Measurements from ENCODE around the gene STN1.

DNA sequence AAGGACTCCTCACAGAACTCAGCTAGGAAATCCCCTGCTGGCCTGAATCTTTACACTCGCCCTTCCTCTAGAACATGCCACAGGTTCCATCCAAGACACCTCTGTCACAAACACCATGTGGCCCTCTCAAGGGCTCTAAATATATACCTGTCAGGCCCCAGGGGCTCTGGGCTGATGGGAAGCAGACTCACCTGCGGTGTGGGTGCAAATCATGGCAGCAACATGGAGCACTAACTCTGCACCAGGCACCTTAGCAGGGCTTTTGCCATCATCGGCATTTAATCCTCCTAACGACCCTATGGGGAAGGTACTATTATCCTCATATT lies 80.0 kb downstream of the STN1 start:
- TF ChIP-seq, protein P1, sequence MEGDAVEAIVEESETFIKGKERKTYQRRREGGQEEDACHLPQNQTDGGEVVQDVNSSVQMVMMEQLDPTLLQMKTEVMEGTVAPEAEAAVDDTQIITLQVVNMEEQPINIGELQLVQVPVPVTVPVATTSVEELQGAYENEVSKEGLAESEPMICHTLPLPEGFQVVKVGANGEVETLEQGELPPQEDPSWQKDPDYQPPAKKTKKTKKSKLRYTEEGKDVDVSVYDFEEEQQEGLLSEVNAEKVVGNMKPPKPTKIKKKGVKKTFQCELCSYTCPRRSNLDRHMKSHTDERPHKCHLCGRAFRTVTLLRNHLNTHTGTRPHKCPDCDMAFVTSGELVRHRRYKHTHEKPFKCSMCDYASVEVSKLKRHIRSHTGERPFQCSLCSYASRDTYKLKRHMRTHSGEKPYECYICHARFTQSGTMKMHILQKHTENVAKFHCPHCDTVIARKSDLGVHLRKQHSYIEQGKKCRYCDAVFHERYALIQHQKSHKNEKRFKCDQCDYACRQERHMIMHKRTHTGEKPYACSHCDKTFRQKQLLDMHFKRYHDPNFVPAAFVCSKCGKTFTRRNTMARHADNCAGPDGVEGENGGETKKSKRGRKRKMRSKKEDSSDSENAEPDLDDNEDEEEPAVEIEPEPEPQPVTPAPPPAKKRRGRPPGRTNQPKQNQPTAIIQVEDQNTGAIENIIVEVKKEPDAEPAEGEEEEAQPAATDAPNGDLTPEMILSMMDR (conservative IDR thresholded peaks at IDR 0.05 in 1 of 2, IDR thresholded peaks at IDR 0.05 in 1 of 2; ENCODE audit: extremely low read depth in 1 of 2, insufficient read depth in 1 of 2, low read depth in 1 of 2, low read length in 2 of 2), result no peak
- TF ChIP-seq EZH2 (IDR thresholded peaks at IDR 0.05; ENCODE audit: borderline replicate concordance, low read length), result no peak
